GM12872 (cell line): ENCODE data around the gene CLPTM1L.

Source experiments
- CTCF ChIP-seq: IDR thresholded peaks from 3 replicates; pipeline ENCODE4 v1.5.1; 2011; ENCODE audit warnings: low read depth, mild to moderate bottlenecking, low read length, moderate library complexity; ENCODE audit not compliant: insufficient read depth

The CLPTM1L gene

GRCh38 chr5:1294835-1295649 lies 49.9 kb downstream of the CLPTM1L start, which contains the start of gene TERT:
TSS of gene TERT (minus strand) at chr5:1295068. CDS start at chr5:1294989, 79 bp downstream.
- TF ChIP-seq CTCF: no peak

GRCh38 chr5:1294206-1294834 lies 50.6 kb downstream of the CLPTM1L start:
- no peak for TF ChIP-seq CTCF

- no peak for TF ChIP-seq CTCF
Observed at GRCh38 chr5:1293416-1294205, 51.3 kb downstream of the CLPTM1L start.

GRCh38 chr5:1292846-1293415 lies 52.0 kb downstream of the CLPTM1L start:
- TF ChIP-seq CTCF: no peak

- no peak for TF ChIP-seq CTCF
Observed at GRCh38 chr5:1292139-1292538, 52.8 kb downstream of the CLPTM1L start.

- TF ChIP-seq CTCF: no peak
Observed at GRCh38 chr5:1291611-1292080, 53.3 kb downstream of the CLPTM1L start.
